Neural crest cell (in vitro differentiated cells): ENCODE measurements around the gene GNG4. TPM values are rescaled to one million over a fixed set of nuclear protein-coding genes. Genes with fewer than 3 reads are reported as not detected.
"Not testable (repeated sequence)": the region's sequence is repeated elsewhere in the genome, so short reads cannot be mapped to it uniquely, and the experiment has no call there.

ENCODE experiments used
- DNase-seq: peaks from one replicate; pipeline ENCODE4 v3.0.0; 2021; ENCODE audit warnings: low read depth, mixed read lengths, low spot score
- H3K27ac Mint-ChIP-seq: one replicate; pipeline ENCODE4 v1.8.0; 2021; ENCODE audit warnings: mild to moderate bottlenecking, mixed read lengths; ENCODE audit not compliant: unreplicated experiment
- H3K27me3 Mint-ChIP-seq: 2 replicates; pipeline ENCODE4 v1.8.0; 2021; ENCODE audit warnings: low read depth, mild to moderate bottlenecking, mixed read lengths
- H3K36me3 Mint-ChIP-seq: 2 replicates; pipeline ENCODE4 v1.8.0; 2021; ENCODE audit warnings: low read depth, mild to moderate bottlenecking, mixed read lengths
- H3K4me1 Mint-ChIP-seq: 2 replicates; pipeline ENCODE4 v1.8.0; 2021; ENCODE audit warnings: mixed read lengths
- H3K4me3 Mint-ChIP-seq: one replicate; pipeline ENCODE4 v1.8.0; 2021; ENCODE audit warnings: mild to moderate bottlenecking, mixed read lengths
- H3K9me3 Mint-ChIP-seq: 2 replicates; pipeline ENCODE4 v1.8.0; 2021; ENCODE audit warnings: mixed read lengths
- total RNA-seq: library from RNA; stranded (reverse); gene quantifications from 2 replicates; pipeline ENCODE4 v1.2.1, GENCODE V29; 2021
- TF ChIP-seq, protein P1 (sequence below): fragments of 200-600 bp; sonication (generic); conservative IDR thresholded peaks from 2 replicates; pipeline ENCODE4 v1.5.0; 2021; ENCODE audit warnings: antibody characterized with exemption, mild to moderate bottlenecking

GNG4 gene
- total RNA-seq, 1 donor from 2014 or later, result 38.2 TPM

DNA sequence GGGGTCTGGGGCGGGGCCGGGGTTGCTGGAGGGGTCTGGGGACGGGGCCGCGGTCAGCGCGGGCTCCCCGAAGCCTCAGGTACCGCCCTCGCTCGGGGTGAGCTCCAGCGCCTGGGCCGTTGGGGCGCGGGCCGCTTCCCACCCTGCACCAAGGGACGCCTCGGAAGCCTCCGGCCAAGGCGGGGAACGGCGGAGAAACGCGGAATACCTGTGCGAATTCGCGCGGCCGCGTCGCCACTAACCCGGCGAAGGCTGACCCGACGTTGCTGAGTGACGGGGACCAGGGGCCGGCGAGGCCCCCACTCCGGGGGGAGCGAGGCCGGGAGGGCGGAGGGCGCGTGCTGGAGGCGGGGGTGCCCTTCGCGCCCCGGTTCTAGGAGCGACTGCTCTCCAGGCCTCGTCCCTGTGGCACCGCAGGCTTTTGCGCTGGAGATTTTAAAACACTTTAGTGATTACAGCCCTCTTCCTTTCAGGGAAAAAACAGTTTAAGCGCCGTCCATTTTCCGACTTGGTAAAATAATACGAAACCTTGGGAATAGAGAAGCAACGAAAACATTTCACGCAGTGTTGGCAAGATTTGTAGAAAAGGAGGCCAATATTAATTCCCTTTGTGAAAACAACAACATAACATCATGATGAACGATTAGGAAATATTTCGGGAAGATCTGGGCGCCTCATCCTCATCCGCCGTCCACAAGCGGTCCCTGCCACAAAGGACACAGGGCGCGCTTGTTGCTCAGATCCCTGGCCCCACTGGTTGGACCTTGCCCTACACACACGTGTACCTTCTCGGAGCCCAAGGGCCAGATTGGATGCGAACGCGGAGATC, 971 bp upstream of the GNG4 start:
- H3K4me3 Mint-ChIP-seq, result peak overlapping the region; percentile 88
- H3K4me1 Mint-ChIP-seq, result peaks cover 27% of the 10 kb centered on the region
- no peaks in the 10 kb centered on the region for H3K36me3 Mint-ChIP-seq
- peaks cover 71% of the 10 kb centered on the region for H3K27me3 Mint-ChIP-seq
- no peak overlapping the region for H3K27ac Mint-ChIP-seq
- TF ChIP-seq, protein P1, sequence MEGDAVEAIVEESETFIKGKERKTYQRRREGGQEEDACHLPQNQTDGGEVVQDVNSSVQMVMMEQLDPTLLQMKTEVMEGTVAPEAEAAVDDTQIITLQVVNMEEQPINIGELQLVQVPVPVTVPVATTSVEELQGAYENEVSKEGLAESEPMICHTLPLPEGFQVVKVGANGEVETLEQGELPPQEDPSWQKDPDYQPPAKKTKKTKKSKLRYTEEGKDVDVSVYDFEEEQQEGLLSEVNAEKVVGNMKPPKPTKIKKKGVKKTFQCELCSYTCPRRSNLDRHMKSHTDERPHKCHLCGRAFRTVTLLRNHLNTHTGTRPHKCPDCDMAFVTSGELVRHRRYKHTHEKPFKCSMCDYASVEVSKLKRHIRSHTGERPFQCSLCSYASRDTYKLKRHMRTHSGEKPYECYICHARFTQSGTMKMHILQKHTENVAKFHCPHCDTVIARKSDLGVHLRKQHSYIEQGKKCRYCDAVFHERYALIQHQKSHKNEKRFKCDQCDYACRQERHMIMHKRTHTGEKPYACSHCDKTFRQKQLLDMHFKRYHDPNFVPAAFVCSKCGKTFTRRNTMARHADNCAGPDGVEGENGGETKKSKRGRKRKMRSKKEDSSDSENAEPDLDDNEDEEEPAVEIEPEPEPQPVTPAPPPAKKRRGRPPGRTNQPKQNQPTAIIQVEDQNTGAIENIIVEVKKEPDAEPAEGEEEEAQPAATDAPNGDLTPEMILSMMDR, result no peak
- H3K9me3 Mint-ChIP-seq, result no peaks in the 10 kb centered on the region
- DNase-seq, result peak; percentile 32

DNA sequence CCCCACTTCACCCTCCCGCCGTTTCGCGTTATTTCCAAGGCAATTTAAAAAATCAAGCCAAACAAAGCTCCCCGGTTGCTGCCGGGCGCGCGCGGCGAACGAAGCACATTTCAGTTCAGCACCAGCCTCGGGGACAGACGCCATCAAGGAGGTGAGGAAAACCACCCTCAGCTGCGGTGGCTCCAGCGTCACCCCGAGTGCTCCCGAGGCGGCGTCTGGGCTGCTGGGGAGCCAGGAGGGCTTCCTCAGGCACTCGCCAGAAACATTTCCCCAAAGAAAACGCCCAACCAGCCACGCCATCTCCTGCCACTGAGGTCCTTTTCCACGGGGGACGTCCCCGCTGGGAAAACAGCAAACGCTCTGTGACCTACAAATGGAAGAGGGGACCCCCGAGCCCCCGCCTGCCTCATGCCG, 623 bp downstream of the GNG4 start:
- no peaks in the 10 kb centered on the region for H3K36me3 Mint-ChIP-seq
- no peaks in the 10 kb centered on the region for H3K9me3 Mint-ChIP-seq
- peak; percentile 48 for DNase-seq
- peaks cover 61% of the 10 kb centered on the region for H3K27me3 Mint-ChIP-seq
- peak overlapping the region; percentile 93 for H3K4me3 Mint-ChIP-seq
- TF ChIP-seq, protein P1, result no peak
- peak overlapping the region; percentile 82 for H3K27ac Mint-ChIP-seq
- peaks cover 35% of the 10 kb centered on the region for H3K4me1 Mint-ChIP-seq

DNA sequence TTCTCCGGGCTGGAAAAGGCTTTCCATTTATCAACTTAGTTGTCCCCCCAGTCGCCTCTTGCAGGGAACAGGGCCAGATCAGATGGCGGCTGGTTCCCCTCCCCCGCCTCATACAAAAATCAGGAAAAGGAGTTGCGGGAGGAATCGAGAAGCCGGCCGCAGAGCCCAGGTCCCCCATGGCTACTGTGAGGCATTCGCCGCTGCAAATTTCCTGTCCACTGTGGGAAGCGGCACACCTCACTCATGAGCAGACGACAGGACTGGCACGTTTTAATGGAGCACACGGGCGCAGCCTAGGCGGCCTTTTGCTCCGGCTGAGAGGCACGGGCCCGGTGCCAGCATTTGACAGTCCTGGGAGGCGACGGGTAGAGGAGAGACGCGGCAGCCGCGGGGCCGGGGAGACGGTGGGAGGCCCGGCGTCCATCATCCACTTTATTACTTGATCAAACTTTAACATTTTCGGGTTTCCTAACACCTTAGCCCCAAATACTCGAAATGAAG, 1.1 kb downstream of the GNG4 start:
- Mint-ChIP-seq H3K27ac (no peak overlapping the region), H3K4me1 (peaks cover 38% of the 10 kb centered on the region), H3K9me3 (no peaks in the 10 kb centered on the region), H3K27me3 (peaks cover 58% of the 10 kb centered on the region), H3K4me3 (peak overlapping the region; percentile 93), H3K36me3 (no peaks in the 10 kb centered on the region)
- TF ChIP-seq, protein P1, result no peak
- DNase-seq, result no peak

DNA sequence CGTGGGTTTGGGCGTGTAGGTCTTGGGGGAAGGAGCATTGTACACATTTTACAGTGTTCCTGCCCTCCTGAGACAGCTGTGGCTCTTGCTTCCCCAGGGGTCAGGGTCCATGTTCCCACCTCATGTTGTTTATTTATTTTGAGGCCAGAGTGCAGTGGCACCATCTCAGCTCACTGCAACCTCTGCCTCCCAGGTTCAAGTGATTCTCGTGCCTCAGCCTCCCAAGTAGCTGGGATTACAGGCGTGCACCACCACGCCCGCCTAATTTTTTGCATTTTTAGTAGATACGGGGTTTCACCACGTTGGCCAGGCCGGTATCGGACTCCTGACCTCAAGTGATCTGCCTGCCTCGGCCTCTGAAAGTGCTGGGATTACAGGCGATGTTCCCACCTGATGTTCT, 2.0 kb downstream of the GNG4 start:
- DNase-seq, H3K27ac Mint-ChIP-seq, H3K9me3 Mint-ChIP-seq, H3K36me3 Mint-ChIP-seq: not testable (repeated sequence)
- Mint-ChIP-seq H3K4me3 (peak overlapping the region; percentile 56), H3K27me3 (peaks cover 49% of the 10 kb centered on the region), H3K4me1 (peaks cover 48% of the 10 kb centered on the region)

DNA sequence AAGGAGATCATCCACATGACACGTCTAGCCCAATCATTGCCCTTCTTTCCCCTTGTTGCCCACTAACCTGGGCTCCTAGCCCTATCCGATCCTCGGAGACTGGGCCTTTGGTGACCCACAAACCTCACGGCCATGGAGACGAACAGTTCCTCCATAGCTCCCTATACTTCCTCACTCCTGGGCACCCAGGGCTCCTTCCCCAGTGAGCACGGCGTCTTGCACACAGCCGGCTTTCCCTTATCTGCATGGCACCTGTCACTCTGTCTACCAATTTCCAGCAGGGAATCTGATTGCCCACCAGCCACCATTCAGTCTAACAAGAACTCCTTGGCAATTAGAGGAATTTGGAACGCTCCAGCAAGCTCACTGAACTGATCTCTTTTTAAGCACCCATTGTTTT, 3.1 kb downstream of the GNG4 start:
- no peak for DNase-seq
- H3K4me1 Mint-ChIP-seq, result peaks cover 57% of the 10 kb centered on the region
- no peaks in the 10 kb centered on the region for H3K36me3 Mint-ChIP-seq
- H3K4me3 Mint-ChIP-seq, result peak overlapping the region; percentile 28
- TF ChIP-seq, protein P1, result no peak
- H3K27ac Mint-ChIP-seq, result no peak overlapping the region
- no peaks in the 10 kb centered on the region for H3K9me3 Mint-ChIP-seq
- H3K27me3 Mint-ChIP-seq, result peaks cover 39% of the 10 kb centered on the region

DNA sequence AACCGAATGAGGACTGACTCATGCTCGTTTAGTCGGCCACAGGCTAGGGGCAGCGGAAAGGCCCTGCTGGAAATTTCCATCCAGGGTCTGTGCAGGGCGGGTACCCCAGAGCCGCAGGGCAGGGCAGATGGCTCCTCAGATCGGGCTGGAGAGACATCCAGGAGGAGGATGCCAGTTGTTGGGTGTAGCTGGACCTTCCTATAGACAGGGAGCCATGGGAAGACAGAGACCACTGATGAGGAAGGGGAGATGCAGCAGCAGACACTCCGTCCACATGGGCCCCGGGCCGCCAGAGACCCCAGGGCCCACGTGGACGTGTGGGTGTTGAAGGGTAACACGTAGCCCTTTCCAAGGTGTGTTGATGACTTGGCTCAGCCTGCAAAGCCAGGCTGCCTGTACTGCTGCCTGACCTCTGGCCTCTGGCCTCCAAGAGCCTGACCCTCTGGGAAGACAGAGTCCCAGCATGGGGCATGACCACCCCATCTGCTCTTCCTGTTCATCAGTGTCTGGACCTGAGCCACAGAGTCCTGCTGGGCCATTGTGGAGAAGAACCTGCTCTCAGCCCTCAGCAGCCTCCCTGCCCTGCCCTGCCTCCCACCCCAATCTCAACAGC, 4.8 kb downstream of the GNG4 start:
- H3K4me1 Mint-ChIP-seq, result peaks cover 52% of the 10 kb centered on the region

More for the DNA sequence above, 4.8 kb downstream of the GNG4 start:
- H3K27me3 Mint-ChIP-seq, result peaks cover 29% of the 10 kb centered on the region
- TF ChIP-seq, protein P1, result no peak
- peak overlapping the region; percentile 25 for H3K4me3 Mint-ChIP-seq
- no peak for DNase-seq
- H3K9me3 Mint-ChIP-seq, result no peaks in the 10 kb centered on the region
- H3K27ac Mint-ChIP-seq, result no peak overlapping the region
- no peaks in the 10 kb centered on the region for H3K36me3 Mint-ChIP-seq
